ENCODE data around the gene ZSCAN20.

ZSCAN20 gene

DNA sequence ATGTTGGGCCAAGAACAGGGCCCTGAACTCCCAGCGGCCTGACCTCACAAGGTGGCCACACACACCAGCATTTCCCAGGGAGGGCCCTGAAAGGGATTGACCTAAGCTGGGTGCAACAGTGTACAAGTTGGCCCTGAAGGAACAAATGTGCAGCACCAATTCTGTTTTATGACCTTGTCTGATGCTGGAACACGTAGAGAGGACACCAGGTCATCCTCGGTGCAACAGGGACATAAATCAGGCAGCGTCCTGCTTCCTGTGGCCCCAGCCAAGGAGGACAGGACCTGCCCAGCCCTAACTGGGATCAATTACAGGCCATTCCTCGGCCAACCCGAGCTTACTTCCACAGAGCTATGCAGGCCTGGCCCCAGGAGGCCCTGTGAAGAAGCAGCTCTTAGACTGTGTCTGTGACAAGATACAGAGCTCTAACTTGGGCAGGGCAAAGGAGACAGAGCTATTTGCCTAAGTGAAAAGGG is 28.7 kb upstream of the ZSCAN20 start:
- TF ChIP-seq FOXP2 (optimal IDR thresholded peaks at IDR 0.05; ENCODE audit: borderline replicate concordance, extremely low read depth, extremely low read length, insufficient read depth), result peak; percentile 58
- TF ChIP-seq, protein P1, sequence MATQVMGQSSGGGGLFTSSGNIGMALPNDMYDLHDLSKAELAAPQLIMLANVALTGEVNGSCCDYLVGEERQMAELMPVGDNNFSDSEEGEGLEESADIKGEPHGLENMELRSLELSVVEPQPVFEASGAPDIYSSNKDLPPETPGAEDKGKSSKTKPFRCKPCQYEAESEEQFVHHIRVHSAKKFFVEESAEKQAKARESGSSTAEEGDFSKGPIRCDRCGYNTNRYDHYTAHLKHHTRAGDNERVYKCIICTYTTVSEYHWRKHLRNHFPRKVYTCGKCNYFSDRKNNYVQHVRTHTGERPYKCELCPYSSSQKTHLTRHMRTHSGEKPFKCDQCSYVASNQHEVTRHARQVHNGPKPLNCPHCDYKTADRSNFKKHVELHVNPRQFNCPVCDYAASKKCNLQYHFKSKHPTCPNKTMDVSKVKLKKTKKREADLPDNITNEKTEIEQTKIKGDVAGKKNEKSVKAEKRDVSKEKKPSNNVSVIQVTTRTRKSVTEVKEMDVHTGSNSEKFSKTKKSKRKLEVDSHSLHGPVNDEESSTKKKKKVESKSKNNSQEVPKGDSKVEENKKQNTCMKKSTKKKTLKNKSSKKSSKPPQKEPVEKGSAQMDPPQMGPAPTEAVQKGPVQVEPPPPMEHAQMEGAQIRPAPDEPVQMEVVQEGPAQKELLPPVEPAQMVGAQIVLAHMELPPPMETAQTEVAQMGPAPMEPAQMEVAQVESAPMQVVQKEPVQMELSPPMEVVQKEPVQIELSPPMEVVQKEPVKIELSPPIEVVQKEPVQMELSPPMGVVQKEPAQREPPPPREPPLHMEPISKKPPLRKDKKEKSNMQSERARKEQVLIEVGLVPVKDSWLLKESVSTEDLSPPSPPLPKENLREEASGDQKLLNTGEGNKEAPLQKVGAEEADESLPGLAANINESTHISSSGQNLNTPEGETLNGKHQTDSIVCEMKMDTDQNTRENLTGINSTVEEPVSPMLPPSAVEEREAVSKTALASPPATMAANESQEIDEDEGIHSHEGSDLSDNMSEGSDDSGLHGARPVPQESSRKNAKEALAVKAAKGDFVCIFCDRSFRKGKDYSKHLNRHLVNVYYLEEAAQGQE (IDR thresholded peaks at IDR 0.05; ENCODE audit: insufficient read depth in 1 of 2, low read depth in 2 of 2, low read length in 2 of 2), result peak in 1 of 2 experiments; percentile 44; a peak in 1 of 4 replicates
- TF ChIP-seq TAF1 (IDR thresholded peaks at IDR 0.05; ENCODE audit: borderline replicate concordance, insufficient read depth, low read length), result no peak
- no peak for TF ChIP-seq POLR2AphosphoS5 (IDR thresholded peaks at IDR 0.05; ENCODE audit: low read depth, low read length)

DNA sequence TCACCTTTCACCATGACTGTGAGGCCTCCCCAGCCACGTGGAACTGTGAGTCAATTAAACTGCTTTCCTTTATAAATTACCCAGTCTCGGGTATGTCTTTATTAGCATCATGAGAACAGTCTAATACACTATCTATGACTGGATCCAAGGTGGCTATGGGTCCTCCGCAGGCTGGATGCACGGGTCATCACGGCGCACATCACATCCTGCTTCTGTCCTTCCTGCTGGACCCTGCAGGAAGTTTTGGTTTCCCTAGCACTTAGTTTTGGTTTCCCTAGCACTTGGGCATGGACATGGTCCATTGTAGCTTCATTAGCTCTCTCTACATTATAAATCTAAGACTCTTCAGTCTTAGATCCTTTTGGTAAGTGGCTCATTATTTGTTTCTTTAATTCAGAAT is 27.3 kb upstream of the ZSCAN20 start:
- TF ChIP-seq, protein P1 (IDR thresholded peaks at IDR 0.05; ENCODE audit: insufficient read depth in 1 of 2, low read depth in 2 of 2, low read length in 2 of 2), result no peak
- TF ChIP-seq POLR2AphosphoS5 (IDR thresholded peaks at IDR 0.05; ENCODE audit: low read depth, low read length) (no peak), TAF1 (IDR thresholded peaks at IDR 0.05; ENCODE audit: borderline replicate concordance, insufficient read depth, low read length) (no peak), SIN3A (IDR thresholded peaks at IDR 0.05; ENCODE audit: borderline replicate concordance, insufficient read depth, low read length) (no peak), FOXP2 (optimal IDR thresholded peaks at IDR 0.05; ENCODE audit: borderline replicate concordance, extremely low read depth, extremely low read length, insufficient read depth) (no peak)

DNA sequence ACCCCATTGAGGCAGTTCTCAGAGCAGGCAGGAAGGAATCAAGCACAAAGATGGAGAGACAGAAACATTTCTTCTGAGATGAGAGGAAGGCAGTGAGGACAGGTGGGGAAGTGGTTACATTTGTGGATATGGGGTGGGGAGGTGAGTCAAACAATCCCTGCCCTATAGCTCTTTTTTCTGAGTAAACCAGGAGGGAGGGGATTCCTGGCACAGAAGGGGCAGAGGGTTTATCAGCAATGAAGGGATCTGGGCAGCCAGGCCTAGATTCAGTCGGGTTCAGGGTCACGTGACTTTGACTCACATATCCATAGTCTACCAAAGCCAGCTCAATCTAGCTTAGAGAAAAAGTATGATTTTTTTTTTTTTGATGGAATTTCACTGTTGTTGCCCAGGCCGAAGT is 25.9 kb upstream of the ZSCAN20 start:
- no peak for TF ChIP-seq FOXP2 (optimal IDR thresholded peaks at IDR 0.05; ENCODE audit: borderline replicate concordance, extremely low read depth, extremely low read length, insufficient read depth)
- TF ChIP-seq SIN3A (IDR thresholded peaks at IDR 0.05; ENCODE audit: borderline replicate concordance, insufficient read depth, low read length), result no peak
- no peak for TF ChIP-seq POLR2AphosphoS5 (IDR thresholded peaks at IDR 0.05; ENCODE audit: low read depth, low read length)
- no peak for TF ChIP-seq TAF1 (IDR thresholded peaks at IDR 0.05; ENCODE audit: borderline replicate concordance, insufficient read depth, low read length)
- TF ChIP-seq, protein P1 (IDR thresholded peaks at IDR 0.05; ENCODE audit: insufficient read depth in 1 of 2, low read depth in 2 of 2, low read length in 2 of 2), result no peak

DNA sequence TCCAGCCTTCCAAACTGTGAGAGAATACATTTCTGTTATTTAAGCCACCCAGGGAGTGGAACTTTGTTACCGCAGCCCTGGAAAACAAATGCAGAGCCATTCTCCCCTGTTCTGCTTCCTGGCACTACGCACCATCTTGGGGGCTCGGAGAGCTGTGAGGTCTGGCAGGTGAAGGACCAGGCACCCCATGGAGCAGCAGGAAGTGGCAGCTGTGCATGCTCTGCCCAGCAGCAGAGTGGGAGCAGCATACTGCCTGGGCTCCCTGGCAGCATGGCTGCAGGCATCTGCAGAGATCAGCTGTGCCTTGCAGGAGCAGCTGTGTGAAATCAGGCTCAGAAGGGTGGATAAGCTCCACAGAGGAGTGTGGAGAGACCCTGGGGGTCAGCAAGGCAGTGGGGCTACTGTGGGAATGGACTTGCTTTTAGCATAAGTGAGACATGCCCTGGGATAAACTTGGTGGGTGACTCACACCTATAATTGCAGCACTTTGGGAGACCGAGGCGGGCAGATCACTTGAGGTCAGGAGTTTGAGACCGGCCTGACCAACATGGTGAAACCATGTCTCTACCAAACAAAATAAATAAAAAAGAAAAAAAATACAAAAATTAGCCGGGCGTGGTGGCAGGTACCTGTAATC is 17.7 kb upstream of the ZSCAN20 start:
- TF ChIP-seq TAF1 (IDR thresholded peaks at IDR 0.05; ENCODE audit: borderline replicate concordance, insufficient read depth, low read length), result no peak
- no peak for TF ChIP-seq POLR2AphosphoS5 (IDR thresholded peaks at IDR 0.05; ENCODE audit: low read depth, low read length)
- no peak for TF ChIP-seq SIN3A (IDR thresholded peaks at IDR 0.05; ENCODE audit: borderline replicate concordance, insufficient read depth, low read length)
- TF ChIP-seq FOXP2 (optimal IDR thresholded peaks at IDR 0.05; ENCODE audit: borderline replicate concordance, extremely low read depth, extremely low read length, insufficient read depth), result no peak
- TF ChIP-seq, protein P1 (IDR thresholded peaks at IDR 0.05; ENCODE audit: insufficient read depth in 1 of 2, low read depth in 2 of 2, low read length in 2 of 2), result no peak
